ENCODE results near the gene C9orf50.
"Not testable (repeated sequence)": the region's sequence is repeated elsewhere in the genome, so short reads cannot be mapped to it uniquely, and the experiment has no call there.

Gene C9orf50

DNA sequence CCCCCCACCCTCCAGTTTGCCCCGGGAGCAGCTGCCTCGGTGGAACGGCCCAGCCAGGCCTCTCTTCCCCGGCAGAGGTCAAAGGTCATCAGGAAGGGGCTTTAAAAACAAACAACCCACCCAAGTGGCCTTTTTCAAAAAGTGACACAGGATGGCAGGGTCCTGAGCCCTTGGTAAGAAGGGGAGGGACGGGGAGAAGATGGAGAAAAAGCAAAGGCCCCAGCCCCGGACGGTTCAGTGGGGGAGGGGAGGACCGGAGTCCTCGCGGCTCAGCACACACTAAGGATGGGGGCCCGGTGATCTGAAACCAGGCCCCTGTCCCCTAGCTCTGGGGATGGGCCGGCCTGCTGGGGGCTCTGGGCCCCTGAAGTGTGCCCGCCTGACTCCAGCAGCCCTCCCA is 45.7 kb upstream of the C9orf50 start:
- ChIA-PET CTCF (no interaction called here), POLR2A (interaction anchor here (0.7 kb wide), 1 partner anchor 11 kb away, joined by 3 read pairs; no protein-coding TSS in a partner anchor)
- no peak for TF ChIP-seq FOXM1 (IDR thresholded peaks at IDR 0.05; ENCODE audit: borderline replicate concordance)
- no peak for TF ChIP-seq ARNT (IDR thresholded peaks at IDR 0.05)
- TF ChIP-seq ZNF384 (IDR thresholded peaks at IDR 0.05): no peak
- TF ChIP-seq BHLHE40 (IDR thresholded peaks at IDR 0.05; ENCODE audit: borderline replicate concordance): no peak
- no peak for TF ChIP-seq ELF4 (IDR thresholded peaks at IDR 0.05)
- TF ChIP-seq SUZ12 (IDR thresholded peaks at IDR 0.05): no peak
- TF ChIP-seq CTBP1 (IDR thresholded peaks at IDR 0.05; ENCODE audit: borderline replicate concordance): no peak
- TF ChIP-seq NFRKB (IDR thresholded peaks at IDR 0.05): no peak
- TF ChIP-seq, protein P1, sequence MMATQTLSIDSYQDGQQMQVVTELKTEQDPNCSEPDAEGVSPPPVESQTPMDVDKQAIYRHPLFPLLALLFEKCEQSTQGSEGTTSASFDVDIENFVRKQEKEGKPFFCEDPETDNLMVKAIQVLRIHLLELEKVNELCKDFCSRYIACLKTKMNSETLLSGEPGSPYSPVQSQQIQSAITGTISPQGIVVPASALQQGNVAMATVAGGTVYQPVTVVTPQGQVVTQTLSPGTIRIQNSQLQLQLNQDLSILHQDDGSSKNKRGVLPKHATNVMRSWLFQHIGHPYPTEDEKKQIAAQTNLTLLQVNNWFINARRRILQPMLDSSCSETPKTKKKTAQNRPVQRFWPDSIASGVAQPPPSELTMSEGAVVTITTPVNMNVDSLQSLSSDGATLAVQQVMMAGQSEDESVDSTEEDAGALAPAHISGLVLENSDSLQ (IDR thresholded peaks at IDR 0.05): no peak
- no peak for TF ChIP-seq HDGF (IDR thresholded peaks at IDR 0.05; ENCODE audit: borderline replicate concordance)
- TF ChIP-seq L3MBTL2 (conservative IDR thresholded peaks at IDR 0.05): no peak
- no peak for TF ChIP-seq SP1 (IDR thresholded peaks at IDR 0.05)
- TF ChIP-seq FOXK2 (IDR thresholded peaks at IDR 0.05): no peak
- TF ChIP-seq LEF1 (IDR thresholded peaks at IDR 0.05; ENCODE audit: borderline replicate concordance): no peak
- TF ChIP-seq TARDBP (IDR thresholded peaks at IDR 0.05): no peak
- TF ChIP-seq FOXA1 (IDR thresholded peaks at IDR 0.05): no peak
- no peak for DNase-seq (ENCODE audit: extremely low spot score)

DNA sequence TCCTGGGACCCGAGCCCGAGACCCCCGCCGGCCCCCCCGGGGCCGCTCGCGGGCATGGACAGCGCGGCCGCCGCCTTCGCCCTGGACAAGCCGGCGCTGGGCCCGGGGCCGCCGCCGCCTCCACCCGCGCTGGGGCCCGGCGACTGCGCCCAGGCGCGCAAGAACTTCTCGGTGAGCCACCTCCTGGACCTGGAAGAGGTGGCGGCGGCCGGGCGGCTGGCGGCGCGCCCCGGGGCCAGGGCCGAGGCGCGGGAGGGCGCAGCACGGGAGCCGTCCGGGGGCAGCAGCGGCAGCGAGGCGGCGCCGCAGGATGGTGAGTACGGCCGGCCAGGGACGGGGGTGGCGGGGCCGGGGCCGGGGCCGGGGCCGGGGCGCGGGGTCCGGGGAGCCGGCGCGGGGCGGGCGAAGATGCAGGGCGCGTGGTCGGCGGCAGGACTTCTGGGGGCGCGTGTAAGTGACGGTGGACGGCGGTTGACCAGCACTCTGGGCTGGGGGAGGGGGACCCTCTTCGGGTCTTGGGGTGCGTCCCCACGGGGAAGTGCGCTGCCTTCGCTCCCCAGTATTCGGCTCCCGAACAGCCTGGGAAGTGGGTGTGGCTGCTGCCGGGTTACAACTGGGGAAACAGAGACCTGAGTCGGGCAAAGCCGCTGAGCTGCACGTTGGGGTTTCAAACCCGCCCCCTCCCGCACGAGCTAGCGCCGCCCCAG is 45.1 kb upstream of the C9orf50 start:
- ChIA-PET POLR2A (interaction anchor here (0.7 kb wide), 1 partner anchor 10 kb away, joined by 3 read pairs; no protein-coding TSS in a partner anchor), CTCF (no interaction called here)
- TF ChIP-seq ARNT (IDR thresholded peaks at IDR 0.05) (no peak), NFRKB (IDR thresholded peaks at IDR 0.05) (no peak), L3MBTL2 (conservative IDR thresholded peaks at IDR 0.05) (no peak)
- DNase-seq (ENCODE audit: extremely low spot score): no peak

DNA sequence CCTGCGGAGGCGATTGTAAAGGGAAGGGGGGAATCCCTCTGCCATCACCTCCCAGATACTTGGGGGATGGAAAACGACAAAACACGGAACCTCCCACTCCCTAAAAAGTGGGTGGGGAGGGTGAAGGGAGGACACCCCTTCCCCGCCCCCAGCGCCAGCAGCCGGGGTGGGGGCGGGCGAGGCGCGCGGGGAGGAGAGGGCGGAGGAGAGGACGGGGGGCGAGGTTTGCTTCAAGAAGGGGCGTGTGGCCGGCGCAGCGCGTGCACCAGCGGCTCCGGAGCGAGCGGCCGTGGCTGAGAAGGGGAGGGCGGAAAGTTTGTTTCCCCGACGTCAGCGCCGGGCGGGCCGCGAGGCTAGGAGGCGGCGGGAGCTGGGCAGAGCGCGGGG is 44.5 kb upstream of the C9orf50 start, which contains the start of gene PRRX2:
Gene PRRX2 (plus strand): TSS at position 259 of the 387 bp plus-strand sequence. CDS start 221 bp downstream, outside the sequence.
- ChIA-PET CTCF (no interaction called here), POLR2A (no interaction called here)
- TF ChIP-seq ZNF384 (IDR thresholded peaks at IDR 0.05) (no peak), ARNT (IDR thresholded peaks at IDR 0.05) (no peak), NFRKB (IDR thresholded peaks at IDR 0.05) (no peak), SUZ12 (IDR thresholded peaks at IDR 0.05) (no peak), SP1 (IDR thresholded peaks at IDR 0.05) (no peak), FOXM1 (IDR thresholded peaks at IDR 0.05; ENCODE audit: borderline replicate concordance) (no peak), L3MBTL2 (conservative IDR thresholded peaks at IDR 0.05) (no peak), CTBP1 (IDR thresholded peaks at IDR 0.05; ENCODE audit: borderline replicate concordance) (no peak), HDGF (IDR thresholded peaks at IDR 0.05; ENCODE audit: borderline replicate concordance) (no peak), FOXK2 (IDR thresholded peaks at IDR 0.05) (no peak), LEF1 (IDR thresholded peaks at IDR 0.05; ENCODE audit: borderline replicate concordance) (no peak), BHLHE40 (IDR thresholded peaks at IDR 0.05; ENCODE audit: borderline replicate concordance) (no peak), ELF4 (IDR thresholded peaks at IDR 0.05) (no peak), FOXA1 (IDR thresholded peaks at IDR 0.05) (no peak), TARDBP (IDR thresholded peaks at IDR 0.05) (no peak)
- TF ChIP-seq, protein P1 (IDR thresholded peaks at IDR 0.05): no peak

DNA sequence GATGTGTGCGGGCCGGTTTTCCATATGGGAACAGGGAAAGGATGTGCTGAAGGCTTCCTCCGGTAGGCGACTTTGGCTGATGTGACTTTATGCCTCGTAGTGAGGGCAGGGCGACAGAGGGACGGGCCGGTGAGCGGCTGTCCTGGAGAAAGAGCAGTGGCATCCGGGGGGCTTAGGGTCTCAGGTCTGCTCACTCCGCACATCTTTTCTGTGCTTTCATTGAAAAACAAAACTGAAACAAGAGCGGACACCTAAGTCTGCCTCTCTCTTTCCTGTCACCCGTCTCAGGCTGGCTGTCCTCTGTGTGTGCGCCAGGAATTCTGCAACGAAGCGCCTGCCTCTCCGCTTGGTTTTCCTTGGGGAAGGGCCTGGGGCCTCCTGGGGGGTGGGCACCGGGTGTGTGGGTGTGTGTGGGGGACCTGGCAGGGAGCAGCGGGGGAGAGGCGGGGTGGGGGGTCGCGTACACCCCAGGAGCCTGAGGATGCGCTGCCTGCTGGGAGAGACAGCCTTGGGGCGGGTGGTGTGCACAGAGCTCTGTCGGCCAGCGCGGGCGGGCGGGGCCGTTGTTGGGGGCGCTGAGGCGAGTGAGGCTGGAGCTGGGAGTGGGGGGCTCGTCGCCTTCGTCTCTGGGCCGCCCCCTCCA is 44.0 kb upstream of the C9orf50 start:
- DNase-seq (ENCODE audit: extremely low spot score): no peak
- POLR2A ChIA-PET: no interaction called here
- CTCF ChIA-PET: no interaction called here
- TF ChIP-seq LEF1 (IDR thresholded peaks at IDR 0.05; ENCODE audit: borderline replicate concordance): no peak

More for the DNA sequence above, 44.5 kb upstream of the C9orf50 start, which contains the start of gene PRRX2:
- no peak for DNase-seq (ENCODE audit: extremely low spot score)

DNA sequence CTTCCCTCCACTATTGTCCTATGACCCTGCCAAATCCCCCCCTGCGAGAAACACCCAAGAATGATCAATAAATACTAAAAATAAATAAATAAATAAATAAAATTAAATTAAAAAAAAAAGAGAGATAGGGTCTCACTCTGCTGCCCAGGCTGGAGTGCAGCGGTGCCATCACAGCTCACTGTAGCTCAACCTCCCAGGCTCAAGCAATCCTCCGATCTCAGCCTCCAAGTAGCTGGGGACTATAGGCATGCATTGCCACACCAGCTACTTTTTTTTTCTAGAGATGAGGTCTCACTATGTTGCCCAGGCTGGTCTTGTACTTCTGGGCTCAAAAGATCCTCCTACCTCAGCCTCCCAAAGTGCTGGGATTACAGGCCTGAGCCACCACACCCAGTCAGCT is 41.3 kb upstream of the C9orf50 start:
- DNase-seq (ENCODE audit: extremely low spot score); POLR2A ChIA-PET: not testable (repeated sequence)
- CTCF ChIA-PET: interaction anchor here (0.5 kb wide), 1 partner anchor 534 kb away, joined by 3 read pairs; no protein-coding TSS in a partner anchor

DNA sequence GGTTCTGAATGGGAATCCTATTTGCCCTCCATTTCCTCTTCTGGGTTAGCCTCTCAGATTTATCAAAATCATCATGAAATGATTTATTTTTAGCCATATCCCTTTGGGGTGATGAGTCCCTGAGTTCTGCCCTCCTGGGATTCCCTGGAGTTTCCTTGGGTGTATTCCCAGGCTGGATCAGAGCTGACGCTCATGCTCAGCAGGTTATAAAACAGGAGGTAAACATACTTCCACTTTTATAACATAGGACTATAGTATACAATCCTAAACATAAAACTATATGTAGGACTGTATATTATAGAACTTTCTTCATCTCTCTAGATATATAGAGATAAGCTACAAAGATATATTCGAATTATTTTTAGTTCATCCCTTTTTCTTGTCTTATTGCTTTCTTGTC is 40.1 kb upstream of the C9orf50 start:
- ChIA-PET POLR2A (no interaction called here), CTCF (interaction anchor here (0.8 kb wide), 1 partner anchor 168 kb away, joined by 7 read pairs; no protein-coding TSS in a partner anchor)
- TF ChIP-seq L3MBTL2 (conservative IDR thresholded peaks at IDR 0.05) (no peak), ELF4 (IDR thresholded peaks at IDR 0.05) (no peak), FOXM1 (IDR thresholded peaks at IDR 0.05; ENCODE audit: borderline replicate concordance) (no peak)
- no peak for DNase-seq (ENCODE audit: extremely low spot score)

DNA sequence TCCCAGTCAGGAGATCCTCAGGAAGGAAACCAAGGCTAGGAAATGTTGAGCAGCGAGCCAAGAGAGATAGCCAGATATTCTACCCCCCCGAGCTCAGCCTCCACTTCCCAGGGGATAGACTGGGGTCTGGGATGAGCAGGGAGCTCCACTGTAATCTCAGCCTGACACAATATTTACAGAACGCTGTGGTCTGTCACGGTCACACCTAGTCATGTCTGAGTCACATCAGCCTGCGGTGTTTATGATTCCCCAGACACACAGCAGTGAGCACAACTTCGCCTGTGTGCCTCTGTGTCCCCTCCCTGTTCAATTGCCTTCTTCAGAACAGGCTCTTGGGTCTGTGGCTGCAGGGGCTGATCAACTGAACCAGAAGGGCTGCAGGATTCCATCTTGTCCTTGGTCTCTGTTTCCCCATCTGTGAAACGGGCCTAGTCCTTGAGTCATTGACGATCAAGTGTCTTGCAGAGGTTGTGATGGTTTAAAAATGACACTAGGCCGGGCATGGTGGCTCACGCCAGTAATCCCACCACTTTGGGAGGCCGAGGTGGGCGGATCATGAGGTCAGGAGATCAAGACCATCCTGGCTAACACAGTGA is 36.0 kb upstream of the C9orf50 start:
- DNase-seq (ENCODE audit: extremely low spot score): no peak
- ChIA-PET POLR2A (interaction anchor here (0.9 kb wide), 1 partner anchor 41 kb away, joined by 3 read pairs; no protein-coding TSS in a partner anchor), CTCF (no interaction called here)
- TF ChIP-seq, protein P1 (IDR thresholded peaks at IDR 0.05): no peak
- TF ChIP-seq NFRKB (IDR thresholded peaks at IDR 0.05) (no peak), FOXK2 (IDR thresholded peaks at IDR 0.05) (no peak), SP1 (IDR thresholded peaks at IDR 0.05) (no peak), ZNF384 (IDR thresholded peaks at IDR 0.05) (no peak)
